ENCODE results near the gene GDF15. TPM values are rescaled to one million over a fixed set of nuclear protein-coding genes. Genes with fewer than 3 reads are reported as not detected.

The GDF15 gene
- total RNA-seq, 1 donor from 2014 or later = not detected

- H3K4me3 Mint-ChIP-seq = peak overlapping the region; percentile 78
- H3K27me3 Mint-ChIP-seq = no peaks in the 10 kb centered on the region
- ATAC-seq (ENCODE audit: low read depth) (peak; percentile 72), DNase-seq (peak; percentile 71)
- ChIA-PET POLR2A (interaction anchor here (0.5 to 1.1 kb wide), 6 partner anchors 9 to 483 kb away, joined by 3 to 8 read pairs (median 4); partner anchors contain the start of genes COPE, DDX49 and KXD1), CTCF (no interaction called here)
- TF ChIP-seq CTCF (IDR thresholded peaks at IDR 0.05) = no peak
- H3K9me3 Mint-ChIP-seq = no peaks in the 10 kb centered on the region
- H3K27ac Mint-ChIP-seq = no peak overlapping the region
- intact Hi-C loops (cut with micrococcal nuclease) = loop anchor here (1.0 to 5.0 kb wide), 4 partner anchors 8 to 395 kb away; partner anchors contain the start of genes ELL and UPF1
- peaks cover 38% of the 10 kb centered on the region for H3K4me1 Mint-ChIP-seq
- H3K36me3 Mint-ChIP-seq (ENCODE audit: low read depth) = no peaks in the 10 kb centered on the region
These were observed 50.9 kb downstream of the GDF15 start for GRCh38 chr19:18436671-18437490.

GRCh38 chr19:18437491-18438330, 51.8 kb downstream of the GDF15 start, which contains the start of gene ISYNA1:
Gene ISYNA1, minus strand, starts transcription at chr19:18438133. Its CDS starts 154 bp downstream, at chr19:18437979.
- intact Hi-C loops (cut with micrococcal nuclease) = loop anchor here (1.0 to 5.0 kb wide), 4 partner anchors 8 to 395 kb away; partner anchors contain the start of genes ELL and UPF1
- H3K9me3 Mint-ChIP-seq = no peaks in the 10 kb centered on the region
- CTCF ChIA-PET = no interaction called here
- ATAC-seq (ENCODE audit: low read depth) (peak; percentile 14), DNase-seq (no peak)
- no peaks in the 10 kb centered on the region for H3K27me3 Mint-ChIP-seq
- peak within 1 kb of the TSS; percentile 78 for H3K4me3 Mint-ChIP-seq
- H3K36me3 Mint-ChIP-seq (ENCODE audit: low read depth) = peaks cover under 1% of the 10 kb centered on the region
- no peak for TF ChIP-seq CTCF (IDR thresholded peaks at IDR 0.05)
- H3K4me1 Mint-ChIP-seq = peaks cover 39% of the 10 kb centered on the region
- POLR2A ChIA-PET = interaction anchor here (0.5 to 1.1 kb wide), 7 partner anchors 10 to 482 kb away, joined by 3 to 8 read pairs (median 3); partner anchors contain the start of genes COPE, DDX49 and KXD1
- H3K27ac Mint-ChIP-seq = no peak within 1 kb of the TSS

GRCh38 chr19:18438331-18439024, 52.5 kb downstream of the GDF15 start:
- Mint-ChIP-seq H3K27me3 (no peaks in the 10 kb centered on the region), H3K9me3 (no peaks in the 10 kb centered on the region), H3K4me1 (peaks cover 39% of the 10 kb centered on the region), H3K36me3 (ENCODE audit: low read depth) (peaks cover 4% of the 10 kb centered on the region), H3K4me3 (no peak overlapping the region), H3K27ac (no peak overlapping the region)
- ChIA-PET CTCF (interaction anchor here (0.8 kb wide), 1 partner anchor 12 kb away, joined by 3 read pairs; no protein-coding TSS in a partner anchor), POLR2A (interaction anchor here (0.6 to 1.5 kb wide), 4 partner anchors 18 to 481 kb away, joined by 3 to 9 read pairs (median 4); partner anchors contain the start of genes COPE and DDX49)
- intact Hi-C loops (cut with micrococcal nuclease) = loop anchor here (5.0 kb wide), 1 partner anchor 394 kb away; the partner anchor contains the start of gene UPF1
- DNase-seq = no peak
- ATAC-seq (ENCODE audit: low read depth) = no peak
- TF ChIP-seq CTCF (IDR thresholded peaks at IDR 0.05) = no peak

Other genes with a start within 250 kb of the GDF15 start
- gene PIK3R2, start 233.0 kb upstream of the GDF15 start, total RNA-seq = 12.0 and 12.7 TPM in 2 replicates
- 251 and 255 TPM in 2 replicates for gene IFI30, start 212.3 kb upstream of the GDF15 start, total RNA-seq
- 17.3 and 17.9 TPM in 2 replicates for gene MPV17L2, start 192.9 kb upstream of the GDF15 start, total RNA-seq
- gene RAB3A, start 182.1 kb upstream of the GDF15 start, total RNA-seq = 3.8 and 4.1 TPM in 2 replicates
- gene PDE4C, start 159.7 kb upstream of the GDF15 start, total RNA-seq = not detected in 2 replicates
- 15.6 and 17.8 TPM in 2 replicates for gene IQCN, start 111.7 kb upstream of the GDF15 start, total RNA-seq
- gene JUND, start 104.5 kb upstream of the GDF15 start, total RNA-seq = 206 and 225 TPM in 2 replicates
- gene LSM4, start 63.1 kb upstream of the GDF15 start, total RNA-seq = 59.2 and 70.3 TPM in 2 replicates
- 5.6 and 6.9 TPM in 2 replicates for gene PGPEP1, start 45.6 kb upstream of the GDF15 start, total RNA-seq
- 0.47 and 0.88 TPM in 2 replicates for gene LRRC25, start 11.5 kb downstream of the GDF15 start, total RNA-seq
- gene SSBP4, start 33.2 kb downstream of the GDF15 start, total RNA-seq = 28.5 and 36.6 TPM in 2 replicates
- gene ISYNA1, start 52.0 kb downstream of the GDF15 start, total RNA-seq = 5.1 and 6.3 TPM in 2 replicates
- gene ELL, start 135.9 kb downstream of the GDF15 start, total RNA-seq = 29.0 and 32.6 TPM in 2 replicates
- gene FKBP8, start 157.4 kb downstream of the GDF15 start, total RNA-seq = 133 and 140 TPM in 2 replicates
- gene KXD1, start 171.7 kb downstream of the GDF15 start, total RNA-seq = 82.2 and 88.8 TPM in 2 replicates
- 1,962 and 2,164 TPM in 2 replicates for gene UBA52, start 185.7 kb downstream of the GDF15 start, total RNA-seq
- gene REX1BD, start 202.6 kb downstream of the GDF15 start, total RNA-seq = 83.7 and 85.9 TPM in 2 replicates
- gene CRLF1, start 220.6 kb downstream of the GDF15 start, total RNA-seq = not detected in 2 replicates
- 0.64 TPM in 1 of 2 replicates, not detected in the other for gene TMEM59L, start 226.7 kb downstream of the GDF15 start, total RNA-seq